Natural killer cell treated with Interleukin-12 subunit alpha and Interleukin-12 subunit beta and Interleukin-15 and Interleukin-18, amount 100 ng/mL, for 72 hours (primary cell): Measurements from ENCODE around the gene EYA4. TPM values are rescaled to one million over a fixed set of nuclear protein-coding genes. Genes with fewer than 3 reads are reported as not detected.
"Not testable (repeated sequence)": the region's sequence is repeated elsewhere in the genome, so short reads cannot be mapped to it uniquely, and the experiment has no call there.

Source experiments
- ATAC-seq, 2 donors: fragments of 150-1000 bp; cut with Tn5 transposase in 1 of 2; sonication (Bioruptor Pico), chemical (Tn5 transposase) in 1 of 2; 2 replicates each; pipeline ENCODE4 v1.10.0; 2021
- DNase-seq: peaks from one replicate; pipeline ENCODE4 v3.0.0; 2022; ENCODE audit warnings: low spot score
- H3K27ac Mint-ChIP-seq, 2 donors: 1 replicate in 1 of 2; 2 replicates in 1 of 2; pipeline ENCODE4 v1.8.0; 2022; ENCODE audit warnings: mixed read lengths in 2 of 2, mild to moderate bottlenecking in 1 of 2, moderate library complexity in 1 of 2
- H3K27me3 Mint-ChIP-seq, 2 donors: 1 replicate in 1 of 2; 2 replicates in 1 of 2; pipeline ENCODE4 v1.8.0; 2022; ENCODE audit warnings: mixed read lengths in 2 of 2
- H3K36me3 Mint-ChIP-seq: one replicate; pipeline ENCODE4 v1.8.0; 2022; ENCODE audit warnings: mixed read lengths
- H3K4me1 Mint-ChIP-seq, 2 donors: 1 replicate in 1 of 2; 2 replicates in 1 of 2; pipeline ENCODE4 v1.8.0; 2022; ENCODE audit warnings: low read depth in 2 of 2, mixed read lengths in 2 of 2, mild to moderate bottlenecking in 1 of 2
- H3K4me3 Mint-ChIP-seq: one replicate; pipeline ENCODE4 v1.8.0; 2022; ENCODE audit warnings: mixed read lengths
- H3K9me3 Mint-ChIP-seq: 2 replicates; pipeline ENCODE4 v1.8.0; 2022; ENCODE audit warnings: mixed read lengths
- total RNA-seq, 2 donors: library from RNA; stranded (reverse); gene quantifications; one replicate each; pipeline ENCODE4 v1.2.3, GENCODE V29; 2022

The EYA4 gene
- total RNA-seq, 2 donors from 2014 or later: not detected

DNA sequence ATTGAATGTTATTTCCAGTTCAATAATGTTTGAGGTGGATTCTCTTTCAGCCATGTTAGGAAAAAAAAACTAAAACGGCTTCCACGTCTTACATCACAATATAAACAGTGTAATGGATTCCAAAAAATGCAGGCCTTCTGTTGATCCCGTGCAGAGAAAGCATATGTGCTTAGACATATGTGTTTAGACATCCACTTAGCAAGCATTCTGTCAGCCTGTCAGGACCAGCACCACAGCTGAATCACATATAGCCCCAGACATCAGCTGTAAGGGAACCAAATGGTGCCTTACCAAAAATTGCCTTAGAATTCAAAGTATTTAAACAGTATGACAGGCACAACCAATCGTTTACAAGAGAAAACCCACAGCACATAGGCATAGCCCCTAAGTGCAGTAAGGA, 304.9 kb downstream of the EYA4 start:
- Mint-ChIP-seq H3K4me1 (no peaks in the 10 kb centered on the region), H3K4me3 (no peak overlapping the region), H3K27me3 (peaks cover 2 to 22% of the 10 kb centered on the region in 2 donors), H3K27ac (no peak overlapping the region), H3K36me3 (no peaks in the 10 kb centered on the region), H3K9me3 (peaks cover 3% of the 10 kb centered on the region)
- no peak for DNase-seq
- no peak for ATAC-seq

DNA sequence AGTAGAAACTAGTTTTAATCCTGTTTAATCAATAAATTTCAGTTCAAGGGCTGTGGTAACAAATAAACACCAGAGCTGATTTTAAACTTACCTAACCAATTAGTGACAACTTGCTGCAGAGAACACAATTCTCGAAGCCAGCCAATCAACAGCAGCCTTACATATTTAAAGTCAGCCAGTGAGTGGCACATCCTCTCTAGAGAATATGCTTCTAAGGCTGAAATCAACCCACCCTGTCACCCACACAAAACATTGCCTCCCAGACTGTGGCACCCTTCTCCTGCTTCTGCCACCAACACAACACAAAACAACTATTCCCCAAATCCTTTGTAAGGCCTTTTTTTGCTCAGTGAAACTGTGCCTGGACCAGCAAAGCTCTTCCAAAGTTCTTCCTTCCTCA, 306.0 kb downstream of the EYA4 start:
- H3K4me1 Mint-ChIP-seq: no peaks in the 10 kb centered on the region
- DNase-seq: no peak
- H3K4me3 Mint-ChIP-seq: no peak overlapping the region
- no peaks in the 10 kb centered on the region for H3K36me3 Mint-ChIP-seq
- no peak overlapping the region for H3K27ac Mint-ChIP-seq
- H3K27me3 Mint-ChIP-seq: peaks cover 2 to 22% of the 10 kb centered on the region in 2 donors
- ATAC-seq: no peak
- H3K9me3 Mint-ChIP-seq: peaks cover 3% of the 10 kb centered on the region

DNA sequence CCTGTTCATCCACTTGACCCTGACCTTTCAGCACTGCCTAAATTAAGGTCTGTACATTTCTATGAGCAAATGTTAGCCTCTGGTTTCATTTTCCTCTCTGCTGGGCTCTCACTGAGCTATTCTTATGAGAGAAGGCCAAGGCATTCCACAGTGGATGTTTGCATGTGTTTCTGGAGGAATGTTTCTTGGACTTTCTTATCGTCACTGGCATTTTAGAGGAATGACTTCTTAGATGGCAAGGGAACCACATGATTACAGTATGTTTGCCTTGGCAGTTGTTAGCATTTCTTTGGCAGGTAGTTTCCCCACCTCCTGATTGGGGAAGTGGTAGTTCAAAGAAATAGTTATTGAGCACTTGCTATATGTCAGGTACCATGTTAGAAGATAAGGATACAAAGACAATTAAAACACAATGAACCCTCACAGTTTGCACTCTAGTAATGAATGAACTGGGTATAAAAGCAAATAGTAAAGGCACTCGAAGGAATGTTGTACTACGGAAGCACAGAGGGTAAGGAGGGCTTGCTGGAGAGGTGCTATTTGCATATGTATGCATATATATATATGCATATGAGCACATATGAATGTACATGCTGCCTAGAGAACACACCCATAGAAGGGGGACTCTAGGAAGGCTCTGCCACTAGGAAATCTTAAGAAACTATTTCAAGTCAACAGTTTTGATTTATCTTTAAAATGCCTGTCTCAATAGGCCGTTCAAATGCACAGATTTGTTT, 307.4 kb downstream of the EYA4 start:
- DNase-seq (no peak), ATAC-seq (no peak)
- H3K36me3 Mint-ChIP-seq: no peaks in the 10 kb centered on the region
- no peak overlapping the region for H3K27ac Mint-ChIP-seq
- H3K9me3 Mint-ChIP-seq: peaks cover 3% of the 10 kb centered on the region
- H3K4me3 Mint-ChIP-seq: no peak overlapping the region
- H3K27me3 Mint-ChIP-seq: peaks cover 0 to 14% of the 10 kb centered on the region in 2 donors
- H3K4me1 Mint-ChIP-seq: no peaks in the 10 kb centered on the region

DNA sequence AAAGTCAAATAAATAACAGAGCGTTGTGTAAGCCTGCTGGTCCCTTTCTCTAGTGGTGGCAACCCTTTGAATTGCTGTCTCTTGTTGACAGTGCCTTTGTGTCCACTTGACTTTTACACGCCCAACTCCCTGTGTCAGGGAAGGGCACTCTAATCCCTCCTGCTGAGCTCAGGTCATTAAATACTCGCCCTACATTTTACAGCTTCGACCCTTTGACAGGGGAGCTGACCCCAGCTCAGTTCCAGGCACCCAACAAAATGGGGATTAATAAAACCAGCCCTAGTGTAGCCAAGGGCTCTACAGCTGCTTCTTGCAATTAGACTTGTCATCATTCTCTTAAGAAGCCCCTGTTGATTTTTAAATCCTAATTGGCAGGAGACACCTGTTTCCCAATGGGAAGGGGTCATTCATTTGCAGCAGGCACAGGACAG, 308.2 kb downstream of the EYA4 start:
- H3K4me1 Mint-ChIP-seq: no peaks in the 10 kb centered on the region
- H3K36me3 Mint-ChIP-seq: no peaks in the 10 kb centered on the region
- no peak overlapping the region for H3K4me3 Mint-ChIP-seq
- ATAC-seq (no peak), DNase-seq (no peak)
- peaks cover 0 to 14% of the 10 kb centered on the region in 2 donors for H3K27me3 Mint-ChIP-seq
- H3K27ac Mint-ChIP-seq: no peak overlapping the region
- H3K9me3 Mint-ChIP-seq: peaks cover 3% of the 10 kb centered on the region

DNA sequence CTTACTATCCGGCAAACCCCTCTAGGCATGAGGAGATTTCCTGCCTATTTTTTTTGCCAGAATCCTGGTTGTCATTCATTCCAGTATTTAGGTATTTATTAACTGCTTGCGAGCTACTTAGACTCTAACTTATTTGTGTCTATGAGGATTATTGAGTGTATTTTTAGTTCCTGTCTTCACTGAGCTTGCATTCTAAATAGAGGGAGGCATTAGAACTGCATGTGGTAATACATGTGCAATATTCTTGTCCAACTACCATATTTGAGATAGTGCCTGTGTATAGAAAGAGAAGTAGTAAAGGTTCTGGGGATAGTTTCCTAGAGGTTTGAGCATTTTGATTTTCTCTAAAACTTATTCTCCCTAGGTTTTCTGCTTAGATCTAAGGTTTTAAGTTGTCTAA, 308.9 kb downstream of the EYA4 start:
- ATAC-seq: no peak
- H3K36me3 Mint-ChIP-seq: no peaks in the 10 kb centered on the region
- H3K4me3 Mint-ChIP-seq: no peak overlapping the region
- H3K27ac Mint-ChIP-seq: no peak overlapping the region
- H3K9me3 Mint-ChIP-seq: peaks cover 3% of the 10 kb centered on the region
- DNase-seq: no peak
- H3K27me3 Mint-ChIP-seq: peaks cover 0 to 14% of the 10 kb centered on the region in 2 donors
- no peaks in the 10 kb centered on the region for H3K4me1 Mint-ChIP-seq

DNA sequence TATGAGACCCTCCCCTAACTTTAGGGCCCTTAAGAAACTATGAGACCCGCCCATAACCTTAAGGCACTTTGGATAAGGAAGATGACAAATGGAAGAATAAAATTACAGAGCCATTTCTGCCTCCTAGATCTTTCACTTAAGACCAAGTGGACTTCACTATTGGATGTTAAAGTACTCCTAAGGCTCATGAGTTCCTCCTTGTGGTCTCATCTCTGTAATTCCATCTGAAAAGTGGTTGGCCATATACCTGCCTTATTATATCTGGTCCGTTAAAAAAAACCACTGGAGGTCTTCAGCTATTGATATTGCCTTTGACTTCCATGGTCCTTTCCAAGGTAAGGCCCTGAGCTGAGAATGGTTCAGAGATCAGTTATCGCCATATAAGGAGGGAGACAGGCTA, 310.3 kb downstream of the EYA4 start:
- no peak overlapping the region for H3K27ac Mint-ChIP-seq
- H3K36me3 Mint-ChIP-seq: no peaks in the 10 kb centered on the region
- H3K27me3 Mint-ChIP-seq: peaks cover 0 to 14% of the 10 kb centered on the region in 2 donors
- no peak for DNase-seq
- no peak overlapping the region for H3K4me3 Mint-ChIP-seq
- H3K4me1 Mint-ChIP-seq: no peaks in the 10 kb centered on the region
- ATAC-seq: no peak
- peaks cover 3% of the 10 kb centered on the region for H3K9me3 Mint-ChIP-seq

DNA sequence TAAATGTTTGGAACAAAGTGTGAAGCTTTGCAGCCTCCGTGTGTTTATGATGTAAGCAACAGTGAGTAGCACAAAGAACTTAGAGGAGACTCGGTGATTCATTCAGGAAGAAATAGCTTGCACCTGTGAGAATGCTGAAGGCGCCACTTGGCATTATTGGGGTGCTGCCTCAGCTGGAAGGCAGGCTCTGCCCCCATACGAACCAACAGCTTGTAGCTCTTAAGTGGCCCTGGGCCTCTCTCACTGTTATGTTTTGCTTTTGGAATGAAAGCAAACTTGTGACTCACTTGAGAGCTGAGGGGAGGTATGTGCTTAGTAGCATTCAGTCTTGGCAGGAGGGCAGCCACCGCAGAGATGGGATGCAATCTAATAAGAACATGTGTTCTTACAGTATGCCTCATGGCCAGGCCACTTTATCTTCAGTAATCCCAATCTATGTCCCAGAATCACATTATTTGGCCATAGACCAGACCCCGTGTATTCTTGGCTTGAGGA, 310.7 kb downstream of the EYA4 start:
- H3K27ac Mint-ChIP-seq: no peak overlapping the region

DNA sequence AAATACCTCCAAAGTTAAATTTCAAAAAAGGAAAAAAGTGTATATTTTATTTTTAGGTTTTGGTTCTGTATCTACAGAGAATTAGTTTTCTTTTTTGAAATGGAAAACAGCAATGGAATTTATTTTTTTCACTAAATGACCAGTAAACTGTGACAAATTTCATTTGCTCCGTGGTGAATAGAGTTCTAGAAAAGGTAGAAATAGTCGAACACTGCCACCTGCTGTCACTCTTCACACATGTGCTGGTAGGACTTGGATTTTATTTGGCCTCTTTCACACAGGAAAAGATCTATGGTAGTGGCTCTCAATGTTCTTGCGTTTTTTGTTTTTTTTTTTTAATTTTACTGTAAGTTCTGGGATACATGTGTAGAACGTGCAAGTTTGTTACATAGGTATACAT, 312.5 kb downstream of the EYA4 start:
- DNase-seq (no peak), ATAC-seq (no peak)
- Mint-ChIP-seq H3K4me3 (no peak overlapping the region), H3K27ac (no peak overlapping the region), H3K4me1 (no peaks in the 10 kb centered on the region), H3K36me3 (no peaks in the 10 kb centered on the region), H3K27me3 (peaks cover 0 to 6% of the 10 kb centered on the region in 2 donors), H3K9me3 (peaks cover 3% of the 10 kb centered on the region)

More for the DNA sequence above, 310.7 kb downstream of the EYA4 start:
- peaks cover 0 to 14% of the 10 kb centered on the region in 2 donors for H3K27me3 Mint-ChIP-seq
- H3K36me3 Mint-ChIP-seq: no peaks in the 10 kb centered on the region
- no peak overlapping the region for H3K4me3 Mint-ChIP-seq
- ATAC-seq (no peak), DNase-seq (no peak)
- peaks cover 3% of the 10 kb centered on the region for H3K9me3 Mint-ChIP-seq
- H3K4me1 Mint-ChIP-seq: no peaks in the 10 kb centered on the region

DNA sequence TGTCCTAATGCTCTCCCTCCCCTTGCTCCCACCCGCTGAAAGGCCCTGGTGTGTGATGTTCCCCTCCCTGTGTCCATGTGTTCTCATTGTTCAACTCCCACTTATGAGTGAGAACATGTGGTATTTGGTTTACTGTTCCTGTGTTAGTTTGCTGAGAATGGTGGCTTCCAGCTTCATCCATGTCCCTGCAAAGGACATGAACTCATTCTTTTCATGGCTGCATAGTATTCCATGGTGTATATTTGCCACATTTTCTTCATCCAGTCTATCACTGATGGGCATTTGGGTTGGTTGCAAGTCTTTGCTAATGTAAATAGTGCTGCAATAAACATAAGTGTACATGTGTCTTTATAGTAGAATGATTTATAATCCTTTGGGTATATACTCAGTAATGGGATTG, 313.0 kb downstream of the EYA4 start:
- not testable (repeated sequence) for DNase-seq, H3K27me3 Mint-ChIP-seq, H3K36me3 Mint-ChIP-seq, H3K27ac Mint-ChIP-seq, H3K4me3 Mint-ChIP-seq, H3K4me1 Mint-ChIP-seq, H3K9me3 Mint-ChIP-seq, ATAC-seq

DNA sequence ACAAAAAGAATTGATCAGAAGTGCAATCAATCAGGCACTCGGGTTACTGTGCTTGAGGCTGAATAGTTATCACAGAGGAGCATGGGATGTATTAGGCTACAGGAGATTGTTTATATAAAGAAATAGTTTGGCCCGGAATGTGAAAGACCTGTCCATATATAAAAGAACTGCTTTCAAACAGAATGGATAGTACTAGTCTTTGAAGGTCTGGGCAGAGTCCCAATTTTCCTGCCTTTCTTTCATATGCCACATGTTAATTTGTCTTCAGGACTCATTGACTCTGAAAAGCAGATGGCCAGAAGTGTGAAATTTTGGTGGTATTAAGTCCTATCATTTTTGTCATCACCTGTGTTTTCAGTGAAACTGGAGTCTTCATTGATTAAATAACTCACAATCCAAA, 314.5 kb downstream of the EYA4 start:
- no peak for ATAC-seq
- no peaks in the 10 kb centered on the region for H3K36me3 Mint-ChIP-seq
- H3K27ac Mint-ChIP-seq: no peak overlapping the region

DNA sequence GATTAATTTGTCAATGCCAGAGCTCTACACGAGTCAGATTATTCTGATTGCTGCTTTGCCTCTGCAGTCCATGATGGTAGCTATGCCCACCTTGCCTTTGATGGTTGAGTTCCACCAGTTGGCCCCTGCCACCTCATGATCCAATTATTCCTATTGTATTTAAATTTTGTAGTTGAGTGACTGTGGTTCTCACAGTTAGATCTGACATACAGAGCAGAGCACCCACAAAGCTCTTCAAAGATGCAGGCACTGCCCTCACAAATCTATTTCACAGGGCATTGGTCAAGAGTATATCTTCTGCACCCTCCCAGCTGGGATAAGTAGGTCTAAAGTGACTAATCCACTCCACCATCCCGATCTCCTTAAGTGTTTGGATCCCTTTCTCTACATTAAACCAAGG, 318.8 kb downstream of the EYA4 start:
- Mint-ChIP-seq H3K27me3 (peaks cover 0 to 2% of the 10 kb centered on the region in 2 donors), H3K27ac (no peak overlapping the region), H3K36me3 (no peaks in the 10 kb centered on the region), H3K4me1 (no peaks in the 10 kb centered on the region), H3K4me3 (no peak overlapping the region), H3K9me3 (no peaks in the 10 kb centered on the region)
- ATAC-seq (no peak), DNase-seq (no peak)

More for the DNA sequence above, 314.5 kb downstream of the EYA4 start:
- H3K27me3 Mint-ChIP-seq: no peaks in the 10 kb centered on the region
- no peak overlapping the region for H3K4me3 Mint-ChIP-seq
- H3K4me1 Mint-ChIP-seq: no peaks in the 10 kb centered on the region
- no peaks in the 10 kb centered on the region for H3K9me3 Mint-ChIP-seq
- DNase-seq: no peak

DNA sequence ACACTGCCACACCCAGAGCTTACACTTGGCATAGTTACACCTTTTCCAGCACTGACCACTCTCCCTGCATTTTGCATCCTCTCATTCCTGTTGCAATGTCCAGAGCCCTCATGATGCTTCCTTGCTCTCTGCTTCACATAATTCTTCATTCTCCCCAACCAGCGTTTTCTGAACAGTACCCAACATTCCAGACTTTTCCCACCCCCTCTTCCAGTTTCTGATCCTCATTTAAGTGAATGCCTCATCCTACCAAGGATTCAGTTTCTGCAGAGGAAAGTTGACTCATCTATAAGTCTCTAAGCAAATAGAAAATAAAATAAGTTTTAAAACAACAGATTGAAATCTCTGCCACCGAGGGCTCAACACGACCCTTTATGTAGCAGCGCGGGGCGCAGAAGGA, 326.5 kb downstream of the EYA4 start:
- ATAC-seq (no peak), DNase-seq (no peak)
- Mint-ChIP-seq H3K36me3 (no peaks in the 10 kb centered on the region), H3K4me1 (no peaks in the 10 kb centered on the region), H3K27me3 (peaks cover 8 to 19% of the 10 kb centered on the region in 2 donors), H3K9me3 (no peaks in the 10 kb centered on the region), H3K27ac (no peak overlapping the region), H3K4me3 (no peak overlapping the region)

DNA sequence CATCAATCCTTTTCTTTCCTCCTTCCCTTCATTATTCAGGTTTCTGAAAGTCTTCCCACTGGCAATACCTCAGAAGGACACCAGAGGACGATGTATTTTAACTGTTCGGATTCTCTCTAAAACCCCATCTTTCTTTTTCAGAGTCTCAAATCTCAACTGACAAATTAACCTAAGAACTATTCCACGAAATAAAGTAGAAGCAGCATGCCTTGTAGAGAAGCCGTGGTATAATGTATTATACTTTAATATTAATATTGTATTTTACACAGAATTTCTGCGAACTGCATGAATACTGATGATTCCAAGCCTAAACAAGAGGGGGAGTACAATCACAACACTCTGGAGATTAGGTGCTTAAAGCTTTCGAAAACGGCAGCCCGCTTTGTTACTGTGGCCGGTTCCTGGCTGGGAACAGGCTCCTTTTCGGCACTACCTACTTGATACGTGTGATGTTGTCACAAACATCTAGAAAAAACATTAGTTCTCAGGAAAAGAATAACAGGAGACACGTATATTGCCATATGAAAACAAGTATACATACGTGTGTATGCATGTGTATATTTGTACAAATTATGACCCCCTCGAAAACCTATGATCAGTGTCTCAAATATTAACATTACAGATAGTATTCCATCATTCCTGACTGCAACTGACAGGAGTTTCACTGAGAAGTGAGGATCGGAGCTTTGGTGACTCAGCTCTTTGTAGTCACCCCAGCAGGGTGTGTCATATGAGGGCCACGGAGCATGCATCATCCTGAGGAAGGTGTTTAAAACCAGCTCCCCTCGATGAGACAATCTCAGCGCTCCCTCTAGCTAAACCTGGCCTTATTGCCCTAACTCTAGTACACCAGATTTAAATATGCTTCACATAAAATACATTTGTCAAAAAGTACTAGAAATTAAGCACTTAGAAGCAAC, 328.1 kb downstream of the EYA4 start:
- Mint-ChIP-seq H3K27me3 (peaks cover 10 to 17% of the 10 kb centered on the region in 2 donors), H3K36me3 (no peaks in the 10 kb centered on the region), H3K9me3 (no peaks in the 10 kb centered on the region), H3K27ac (no peak overlapping the region), H3K4me3 (peak overlapping the region; percentile 52), H3K4me1 (no peaks in the 10 kb centered on the region)
- DNase-seq: no peak
- ATAC-seq: no peak

DNA sequence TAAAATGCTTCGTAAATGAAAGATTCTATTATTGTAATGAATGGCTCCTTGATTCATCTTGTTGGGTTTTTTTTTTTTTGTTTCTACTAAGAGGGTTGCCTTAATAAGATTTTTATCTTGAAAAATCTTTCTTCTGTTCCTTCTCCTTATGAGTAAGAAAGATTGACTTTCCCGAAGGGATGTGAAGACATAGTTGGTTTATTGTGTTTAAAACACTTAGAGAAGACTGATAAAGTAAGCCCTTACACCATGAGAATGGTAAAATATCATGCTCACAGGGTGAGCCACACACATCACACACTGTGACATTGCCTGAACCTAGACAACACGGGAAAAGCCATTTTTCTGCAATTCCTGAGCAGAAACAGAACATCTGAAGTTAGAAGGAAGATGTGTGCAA, 330.5 kb downstream of the EYA4 start:
- Mint-ChIP-seq H3K36me3 (no peaks in the 10 kb centered on the region), H3K4me1 (no peaks in the 10 kb centered on the region), H3K27ac (no peak overlapping the region), H3K9me3 (no peaks in the 10 kb centered on the region), H3K4me3 (no peak overlapping the region), H3K27me3 (peaks cover 13 to 16% of the 10 kb centered on the region in 2 donors)
- no peak for ATAC-seq
- no peak for DNase-seq
